ENCODE measurements around the gene AADACL3.
"Not testable (repeated sequence)": the region's sequence is repeated elsewhere in the genome, so short reads cannot be mapped to it uniquely, and the experiment has no call there.

The AADACL3 gene

DNA sequence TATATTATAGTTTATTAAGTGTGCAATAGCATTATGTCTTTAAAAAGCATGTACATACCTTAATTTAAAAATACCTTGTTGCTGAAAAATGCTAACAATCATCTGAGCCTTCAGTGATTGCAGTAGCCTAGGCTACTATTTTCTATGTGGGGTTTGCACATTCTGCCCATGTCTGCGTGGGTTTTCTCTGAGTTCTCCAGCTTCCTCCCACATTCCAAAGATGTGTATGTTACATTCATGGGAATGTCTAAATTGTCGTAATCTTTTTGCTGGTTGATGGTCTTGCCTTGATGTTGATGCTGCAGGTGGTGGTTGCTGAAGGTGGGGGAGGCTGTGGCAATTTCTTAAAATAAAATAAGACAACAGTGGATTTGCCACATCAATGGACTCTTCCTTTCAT, 12.5 kb downstream of the AADACL3 start:
- Histone ChIP-seq H3K4ac (ENCODE audit: low read length) (no peak overlapping the region), H3K9me3 (replicated peaks in 1 of 2; ENCODE audit: control insufficient read depth in 2 of 2, insufficient read depth in 1 of 2, low read depth in 1 of 2, low read length in 2 of 2) (peaks cover 0 to 1% of the 10 kb centered on the region in 2 donors)

GRCh38 chr1:12730156-12730555, 14.2 kb downstream of the AADACL3 start:
- Histone ChIP-seq H2AFZ (ENCODE audit: low read length) (no peak overlapping the region), H3K4me2 (ENCODE audit: insufficient read depth, low read length, poor library complexity, severe bottlenecking) (no peak overlapping the region), H3K23ac (ENCODE audit: low read depth, low read length, poor library complexity) (no peak overlapping the region), H3K27ac (replicated peaks; ENCODE audit: low read length) (no peak overlapping the region), H3K18ac (ENCODE audit: low read length) (no peak overlapping the region), H3K4ac (ENCODE audit: low read length) (no peak overlapping the region), H3K4me3 (ENCODE audit: low read length in 2 of 2) (no peak overlapping the region), H4K8ac (ENCODE audit: low read depth, low read length) (no peak overlapping the region), H4K91ac (ENCODE audit: low read depth, low read length, poor library complexity) (no peak overlapping the region), H2AK5ac (ENCODE audit: low read depth, low read length) (no peak overlapping the region), H3K27me3 (ENCODE audit: control insufficient read depth in 3 of 3, insufficient read depth in 3 of 3, low read depth in 1 of 3, low read length in 3 of 3) (no peaks in the 10 kb centered on the region), H3K79me1 (ENCODE audit: low read depth, low read length) (no peaks in the 10 kb centered on the region), H3K9me3 (replicated peaks in 1 of 2; ENCODE audit: control insufficient read depth in 2 of 2, insufficient read depth in 1 of 2, low read depth in 1 of 2, low read length in 2 of 2) (peaks cover 0 to 1% of the 10 kb centered on the region in 2 donors), H2BK15ac (ENCODE audit: low read length) (no peak overlapping the region), H2BK5ac (ENCODE audit: low read length) (no peak overlapping the region), H3K14ac (ENCODE audit: low read length) (no peak overlapping the region), H3K4me1 (ENCODE audit: control insufficient read depth in 2 of 2, insufficient read depth in 1 of 2, low read depth in 1 of 2, low read length in 2 of 2) (no peaks in the 10 kb centered on the region), H2BK12ac (ENCODE audit: low read length) (no peak overlapping the region), H3K36me3 (replicated peaks in 1 of 2; ENCODE audit: control insufficient read depth in 2 of 2, insufficient read depth in 2 of 2, low read length in 2 of 2) (no peaks in the 10 kb centered on the region), H3K9ac (ENCODE audit: low read depth, low read length, poor library complexity) (no peak overlapping the region), H2BK120ac (ENCODE audit: low read depth, low read length) (no peak overlapping the region)
- DNase-seq (ENCODE audit: low spot score), result no peak
- no CpG with 5 or more reads among the region's 1 CpG for WGBS, 2 donors (ENCODE audit: extremely low coverage in 2 of 2, insufficient read length in 2 of 2, insufficient replicate concordance in 1 of 2)

More for the DNA sequence above, 12.5 kb downstream of the AADACL3 start:
- no peak overlapping the region for H4K8ac ChIP-seq (ENCODE audit: low read depth, low read length)
- H3K79me1 ChIP-seq (ENCODE audit: low read depth, low read length), result no peaks in the 10 kb centered on the region
- H3K18ac ChIP-seq (ENCODE audit: low read length), result no peak overlapping the region
- no peak overlapping the region for H3K23ac ChIP-seq (ENCODE audit: low read depth, low read length, poor library complexity)
- H3K9ac ChIP-seq (ENCODE audit: low read depth, low read length, poor library complexity), result no peak overlapping the region
- peaks cover 0 to 4% (median 0%) of the 10 kb centered on the region in 3 experiments for H3K27me3 ChIP-seq (ENCODE audit: control insufficient read depth in 3 of 3, insufficient read depth in 3 of 3, low read depth in 1 of 3, low read length in 3 of 3)
- H3K4me3 ChIP-seq (ENCODE audit: low read length in 2 of 2), result no peak overlapping the region
- no peak overlapping the region for H2AFZ ChIP-seq (ENCODE audit: low read length)
- H3K36me3 ChIP-seq (replicated peaks in 1 of 2; ENCODE audit: control insufficient read depth in 2 of 2, insufficient read depth in 2 of 2, low read length in 2 of 2), result no peaks in the 10 kb centered on the region
- H3K4me2 ChIP-seq (ENCODE audit: insufficient read depth, low read length, poor library complexity, severe bottlenecking), result no peak overlapping the region
- H2BK120ac ChIP-seq (ENCODE audit: low read depth, low read length), result no peak overlapping the region
- H2AK5ac ChIP-seq (ENCODE audit: low read depth, low read length), result no peak overlapping the region
- WGBS, 2 donors (ENCODE audit: extremely low coverage in 2 of 2, insufficient read length in 2 of 2, insufficient replicate concordance in 1 of 2), result no CpG with 5 or more reads among the region's 2 CpGs
- no peak overlapping the region for H3K14ac ChIP-seq (ENCODE audit: low read length)
- H2BK12ac ChIP-seq (ENCODE audit: low read length), result no peak overlapping the region
- H4K91ac ChIP-seq (ENCODE audit: low read depth, low read length, poor library complexity), result no peak overlapping the region
- no peak overlapping the region for H3K27ac ChIP-seq (replicated peaks; ENCODE audit: low read length)
- no peaks in the 10 kb centered on the region for H3K4me1 ChIP-seq (ENCODE audit: control insufficient read depth in 2 of 2, insufficient read depth in 1 of 2, low read depth in 1 of 2, low read length in 2 of 2)
- DNase-seq (ENCODE audit: low spot score), result no peak
- H2BK15ac ChIP-seq (ENCODE audit: low read length), result no peak overlapping the region
- no peak overlapping the region for H2BK5ac ChIP-seq (ENCODE audit: low read length)

GRCh38 chr1:12731084-12731483, 15.2 kb downstream of the AADACL3 start:
- H2BK15ac ChIP-seq (ENCODE audit: low read length); H3K14ac ChIP-seq (ENCODE audit: low read length); H3K36me3 ChIP-seq (replicated peaks in 1 of 2; ENCODE audit: control insufficient read depth in 2 of 2, insufficient read depth in 2 of 2, low read length in 2 of 2); H4K91ac ChIP-seq (ENCODE audit: low read depth, low read length, poor library complexity); H3K4ac ChIP-seq (ENCODE audit: low read length); H3K9me3 ChIP-seq (replicated peaks in 1 of 2; ENCODE audit: control insufficient read depth in 2 of 2, insufficient read depth in 1 of 2, low read depth in 1 of 2, low read length in 2 of 2); H4K8ac ChIP-seq (ENCODE audit: low read depth, low read length); H3K27me3 ChIP-seq (ENCODE audit: control insufficient read depth in 3 of 3, insufficient read depth in 3 of 3, low read depth in 1 of 3, low read length in 3 of 3); H3K4me1 ChIP-seq (ENCODE audit: control insufficient read depth in 2 of 2, insufficient read depth in 1 of 2, low read depth in 1 of 2, low read length in 2 of 2); H2BK12ac ChIP-seq (ENCODE audit: low read length); H2AK5ac ChIP-seq (ENCODE audit: low read depth, low read length); H3K23ac ChIP-seq (ENCODE audit: low read depth, low read length, poor library complexity); H3K4me3 ChIP-seq (ENCODE audit: low read length in 2 of 2); H3K27ac ChIP-seq (replicated peaks; ENCODE audit: low read length); H2BK5ac ChIP-seq (ENCODE audit: low read length); H2AFZ ChIP-seq (ENCODE audit: low read length); H3K18ac ChIP-seq (ENCODE audit: low read length); H2BK120ac ChIP-seq (ENCODE audit: low read depth, low read length); DNase-seq (ENCODE audit: low spot score); H3K79me1 ChIP-seq (ENCODE audit: low read depth, low read length); H3K4me2 ChIP-seq (ENCODE audit: insufficient read depth, low read length, poor library complexity, severe bottlenecking); H3K9ac ChIP-seq (ENCODE audit: low read depth, low read length, poor library complexity): not testable (repeated sequence)
- no CpG with 5 or more reads among the region's 2 CpGs for WGBS, 2 donors (ENCODE audit: extremely low coverage in 2 of 2, insufficient read length in 2 of 2, insufficient replicate concordance in 1 of 2)

GRCh38 chr1:12734651-12735050, 18.7 kb downstream of the AADACL3 start:
- H4K91ac ChIP-seq (ENCODE audit: low read depth, low read length, poor library complexity), result no peak overlapping the region
- no peak overlapping the region for H2BK12ac ChIP-seq (ENCODE audit: low read length)
- no peak overlapping the region for H2AK5ac ChIP-seq (ENCODE audit: low read depth, low read length)
- no peaks in the 10 kb centered on the region for H3K4me1 ChIP-seq (ENCODE audit: control insufficient read depth in 2 of 2, insufficient read depth in 1 of 2, low read depth in 1 of 2, low read length in 2 of 2)
- no peaks in the 10 kb centered on the region for H3K36me3 ChIP-seq (replicated peaks in 1 of 2; ENCODE audit: control insufficient read depth in 2 of 2, insufficient read depth in 2 of 2, low read length in 2 of 2)
- H3K79me1 ChIP-seq (ENCODE audit: low read depth, low read length), result no peaks in the 10 kb centered on the region
- no CpG with 5 or more reads among the region's 3 CpGs for WGBS, 2 donors (ENCODE audit: extremely low coverage in 2 of 2, insufficient read length in 2 of 2, insufficient replicate concordance in 1 of 2)
- no peak overlapping the region for H3K4me3 ChIP-seq (ENCODE audit: low read length in 2 of 2)
- H2BK120ac ChIP-seq (ENCODE audit: low read depth, low read length), result no peak overlapping the region
- H2BK5ac ChIP-seq (ENCODE audit: low read length), result no peak overlapping the region
- H3K27me3 ChIP-seq (ENCODE audit: control insufficient read depth in 3 of 3, insufficient read depth in 3 of 3, low read depth in 1 of 3, low read length in 3 of 3), result no peaks in the 10 kb centered on the region
- DNase-seq (ENCODE audit: low spot score), result no peak
- peaks cover 0 to 1% of the 10 kb centered on the region in 2 donors for H3K9me3 ChIP-seq (replicated peaks in 1 of 2; ENCODE audit: control insufficient read depth in 2 of 2, insufficient read depth in 1 of 2, low read depth in 1 of 2, low read length in 2 of 2)
- H2BK15ac ChIP-seq (ENCODE audit: low read length), result no peak overlapping the region
- H3K9ac ChIP-seq (ENCODE audit: low read depth, low read length, poor library complexity), result no peak overlapping the region
- no peak overlapping the region for H3K14ac ChIP-seq (ENCODE audit: low read length)
- H3K4me2 ChIP-seq (ENCODE audit: insufficient read depth, low read length, poor library complexity, severe bottlenecking), result no peak overlapping the region
- H3K18ac ChIP-seq (ENCODE audit: low read length), result no peak overlapping the region
- H3K27ac ChIP-seq (replicated peaks; ENCODE audit: low read length), result no peak overlapping the region
- no peak overlapping the region for H3K23ac ChIP-seq (ENCODE audit: low read depth, low read length, poor library complexity)
- H3K4ac ChIP-seq (ENCODE audit: low read length), result no peak overlapping the region
- no peak overlapping the region for H4K8ac ChIP-seq (ENCODE audit: low read depth, low read length)
- no peak overlapping the region for H2AFZ ChIP-seq (ENCODE audit: low read length)

All from neuronal stem cell (in vitro differentiated cells).